DLD1 (cell line): ENCODE measurements around the gene FTO.

ENCODE experiments used
- in situ Hi-C: cut with HindIII; loops from 2 replicates; pipeline ENCODE4 v1.10.0; 2017; ENCODE audit warnings: low sequenced_read_pairs

Gene FTO

GRCh38 chr16:54106057-54106456 lies 402.1 kb downstream of the FTO start:
- in situ Hi-C loops, result no loop called here

- in situ Hi-C loops, result no loop called here
Measured at GRCh38 chr16:54107583-54108202, 403.7 kb downstream of the FTO start.

- in situ Hi-C loops, result loop anchor here (5.0 kb wide), 1 partner anchor 33 kb away; no protein-coding TSS in a partner anchor
Measured at GRCh38 chr16:54110016-54110981, 406.3 kb downstream of the FTO start.

GRCh38 chr16:54112451-54113206 lies 408.7 kb downstream of the FTO start:
- in situ Hi-C loops, result loop anchor here (5.0 kb wide), 1 partner anchor 35 kb away; no protein-coding TSS in a partner anchor

- in situ Hi-C loops, result no loop called here
Measured at GRCh38 chr16:54115558-54115957, 411.6 kb downstream of the FTO start.

GRCh38 chr16:54116124-54116655 lies 412.2 kb downstream of the FTO start:
- in situ Hi-C loops, result no loop called here

GRCh38 chr16:54118846-54119245 lies 414.9 kb downstream of the FTO start:
- in situ Hi-C loops, result no loop called here

GRCh38 chr16:54120846-54121480 lies 417.0 kb downstream of the FTO start:
- in situ Hi-C loops, result no loop called here

GRCh38 chr16:54121539-54122295 lies 417.8 kb downstream of the FTO start:
- in situ Hi-C loops, result no loop called here

GRCh38 chr16:54123766-54124165 lies 419.8 kb downstream of the FTO start:
- in situ Hi-C loops, result no loop called here

- in situ Hi-C loops, result no loop called here
Measured at GRCh38 chr16:54125751-54126655, 422.0 kb downstream of the FTO start.

- in situ Hi-C loops, result no loop called here
Measured at GRCh38 chr16:54126907-54127306, 423.0 kb downstream of the FTO start.

GRCh38 chr16:54128629-54129234 lies 424.8 kb downstream of the FTO start:
- in situ Hi-C loops, result no loop called here

- in situ Hi-C loops, result no loop called here
Measured at GRCh38 chr16:54129810-54130209, 425.9 kb downstream of the FTO start.

- in situ Hi-C loops, result no loop called here
Measured at GRCh38 chr16:54135361-54136275, 431.7 kb downstream of the FTO start.

- in situ Hi-C loops, result no loop called here
Measured at GRCh38 chr16:54136276-54136625, 432.3 kb downstream of the FTO start.

- in situ Hi-C loops, result no loop called here
Measured at GRCh38 chr16:54140057-54140787, 436.3 kb downstream of the FTO start.
